ENCODE measurements around the gene FOXN3.

Gene FOXN3

GRCh38 chr14:89416002-89416995, 734 bp downstream of the FOXN3 start:
- TF ChIP-seq POLR2AphosphoS5 (IDR thresholded peaks at IDR 0.05; ENCODE audit: low read depth) (0 out of 2 replicates have a peak, but pooled peaks have one; percentile 40), CTCF (IDR thresholded peaks at IDR 0.05; ENCODE audit: insufficient read depth, low read length) (no peak)
- H3K27ac ChIP-seq (replicated peaks): peak overlapping the region; percentile 89
- H3K27me3 ChIP-seq (ENCODE audit: insufficient read depth, poor library complexity, severe bottlenecking): no peaks in the 10 kb centered on the region
- peak overlapping the region; percentile 71 for H3K4me3 ChIP-seq (replicated peaks; ENCODE audit: insufficient read depth, low read length)
- peak; percentile 91 to 99 for DNase-seq (ENCODE audit: low read depth in 1 of 2, low spot score in 1 of 2)

GRCh38 chr14:89415159-89415558, 1.9 kb downstream of the FOXN3 start:
- Histone ChIP-seq H3K27ac (replicated peaks) (no peak overlapping the region), H3K27me3 (ENCODE audit: insufficient read depth, poor library complexity, severe bottlenecking) (no peaks in the 10 kb centered on the region), H3K4me3 (replicated peaks; ENCODE audit: insufficient read depth, low read length) (no peak overlapping the region)
- no peak for DNase-seq (ENCODE audit: low read depth in 1 of 2, low spot score in 1 of 2)
- TF ChIP-seq GABPA (IDR thresholded peaks at IDR 0.05; ENCODE audit: low read depth) (no peak), REST (IDR thresholded peaks at IDR 0.05; ENCODE audit: insufficient replicate concordance, low read depth) (no peak), POLR2AphosphoS5 (IDR thresholded peaks at IDR 0.05; ENCODE audit: low read depth) (no peak), CTCF (IDR thresholded peaks at IDR 0.05; ENCODE audit: insufficient read depth, low read length) (no peak), SPI1 (IDR thresholded peaks at IDR 0.05; ENCODE audit: borderline replicate concordance, low read depth) (no peak)

DNA sequence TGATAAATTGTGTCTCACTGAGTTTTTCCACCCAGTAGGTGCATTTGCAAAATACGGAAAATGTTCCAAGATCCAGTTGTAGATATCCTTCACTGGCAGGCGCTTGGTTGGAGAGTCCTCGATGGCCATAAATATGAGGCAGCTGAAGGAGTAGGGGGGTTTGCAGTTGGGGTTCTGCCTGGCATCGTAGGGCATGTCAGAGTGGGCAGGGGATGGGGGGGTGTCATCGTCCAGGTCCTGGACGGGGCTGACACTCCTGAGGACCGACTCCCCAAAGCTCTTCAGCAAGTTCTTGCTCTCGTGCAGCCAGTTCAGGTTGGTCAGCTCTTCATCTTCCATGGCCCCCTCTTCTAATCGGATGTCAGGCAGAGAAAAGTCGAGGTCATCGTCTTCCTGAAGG, 5.1 kb downstream of the FOXN3 start:
- Histone ChIP-seq H3K27me3 (ENCODE audit: insufficient read depth, poor library complexity, severe bottlenecking) (no peaks in the 10 kb centered on the region), H3K27ac (replicated peaks) (no peak overlapping the region), H3K4me3 (replicated peaks; ENCODE audit: insufficient read depth, low read length) (no peak overlapping the region)
- TF ChIP-seq POLR2AphosphoS5 (IDR thresholded peaks at IDR 0.05; ENCODE audit: low read depth): no peak
- TF ChIP-seq REST (IDR thresholded peaks at IDR 0.05; ENCODE audit: insufficient replicate concordance, low read depth): no peak
- TF ChIP-seq SPI1 (IDR thresholded peaks at IDR 0.05; ENCODE audit: borderline replicate concordance, low read depth): no peak
- TF ChIP-seq GABPA (IDR thresholded peaks at IDR 0.05; ENCODE audit: low read depth): no peak
- no peak for TF ChIP-seq CTCF (IDR thresholded peaks at IDR 0.05; ENCODE audit: insufficient read depth, low read length)
- no peak for DNase-seq (ENCODE audit: low read depth in 1 of 2, low spot score in 1 of 2)

Data from HL-60 (cell line).